Stomach (tissue), 9 donors: ENCODE measurements around the gene HILPDA. TPM values are rescaled to one million over a fixed set of nuclear protein-coding genes. Genes with fewer than 3 reads are reported as not detected.

Source experiments
- DNase-seq, 2 donors: peaks; one replicate each; pipeline versions ENCODE4 v3.0.0 to v3.0.0-alpha.2; 2013 to 2019
- H3K27ac ChIP-seq, 5 donors: fragments of 200-600 bp in 4 of 5; sonication (generic) in 4 of 5; one replicate each; pipeline ENCODE4 v1.5.1; 2013 to 2019; ENCODE audit warnings: mild to moderate bottlenecking in 1 of 5, moderate library complexity in 1 of 5
- H3K27me3 ChIP-seq, 3 donors: fragments of 200-600 bp; sonication (generic); one replicate each; pipeline ENCODE4 v1.5.1; 2017 to 2019; ENCODE audit warnings: mixed run types in 1 of 3
- H3K36me3 ChIP-seq, 4 donors: fragments of 200-600 bp; sonication (generic); 1 replicate in 3 of 4; 2 replicates in 1 of 4; pipeline ENCODE4 v1.5.1; 2016 to 2019
- H3K4me1 ChIP-seq, 4 donors: fragments of 200-600 bp; sonication (generic); one replicate each; pipeline ENCODE4 v1.5.1; 2016 to 2019
- H3K4me3 ChIP-seq, 4 donors: fragments of 200-600 bp; sonication (generic) in 3 of 4; one replicate each; pipeline ENCODE4 v1.5.1; 2016 to 2019; ENCODE audit warnings: mild to moderate bottlenecking in 1 of 4
- H3K9me3 ChIP-seq, 4 donors: fragments of 200-600 bp; sonication (generic); one replicate each; pipeline ENCODE4 v1.5.1; 2016 to 2019
- EP300 ChIP-seq: sonication (generic); formaldehyde crosslinking; IDR thresholded peaks from one replicate; pipeline ENCODE4 v1.6.1; 2017; ENCODE audit warnings: antibody characterized with exemption
- POLR2A ChIP-seq, 4 donors: fragments of 450-650 bp; IDR thresholded peaks; one replicate each; pipeline ENCODE4 v1.6.1; 2016; ENCODE audit warnings: antibody characterized with exemption in 4 of 4, control low read depth in 2 of 4, mild to moderate bottlenecking in 1 of 4, moderate library complexity in 1 of 4
- POLR2AphosphoS5 ChIP-seq, 3 donors: sonication (generic); formaldehyde crosslinking; IDR thresholded peaks; one replicate each; pipeline ENCODE4 v1.6.1; 2016; ENCODE audit warnings: antibody characterized with exemption in 3 of 3
- WGBS, 5 donors: extraction: QIAGEN DNeasy Blood & Tissue Kit in 3 of 5; methylation state at CpG; one replicate each; pipeline versions ENCODE4 v1.1.5 to v1.1.7; 2013 to 2018; 5-methylcytosine and 5-hydroxymethylcytosine counted together
- intact Hi-C: fragments of 100-400 bp; cut with DNase I; formaldehyde crosslinking; loops from one replicate; pipeline ENCODE4 v1.15.1; 2023; ENCODE audit warnings: low total_unique reads
- polyA plus RNA-seq, 3 donors: library from polyadenylated mRNA; stranded (reverse); fragments of 200-250 nt; gene quantifications; one replicate each; pipeline ENCODE4 v1.2.3, GENCODE V29; 2013
- total RNA-seq, 5 donors: library from RNA; depleted of rRNA; stranded (reverse); fragments of >200 nt; gene quantifications; one replicate each; pipeline versions ENCODE4 v1.1.0 to v1.2.3, GENCODE V29; 2014 to 2016
- TF ChIP-seq, protein P1 (sequence below), 7 experiments: fragments of 450-650 bp in 4 of 7; fragments of 200-600 bp in 3 of 7; sonication (generic) in 3 of 7; IDR thresholded peaks; one replicate each; pipeline ENCODE4 v1.5.1; 2016 to 2019; ENCODE audit warnings: antibody characterized with exemption in 7 of 7, control low read depth in 2 of 7, mild to moderate bottlenecking in 1 of 7
- donor health status: healthy with polysubstance abuse.
- donor health status: Bipolar disorder and iron deficiency.
- donor health status: healthy.

Gene HILPDA
- total and polyA plus RNA-seq, 8 donors, result 0.45 to 38.2 (median 8.1) TPM; not detected in 1

DNA sequence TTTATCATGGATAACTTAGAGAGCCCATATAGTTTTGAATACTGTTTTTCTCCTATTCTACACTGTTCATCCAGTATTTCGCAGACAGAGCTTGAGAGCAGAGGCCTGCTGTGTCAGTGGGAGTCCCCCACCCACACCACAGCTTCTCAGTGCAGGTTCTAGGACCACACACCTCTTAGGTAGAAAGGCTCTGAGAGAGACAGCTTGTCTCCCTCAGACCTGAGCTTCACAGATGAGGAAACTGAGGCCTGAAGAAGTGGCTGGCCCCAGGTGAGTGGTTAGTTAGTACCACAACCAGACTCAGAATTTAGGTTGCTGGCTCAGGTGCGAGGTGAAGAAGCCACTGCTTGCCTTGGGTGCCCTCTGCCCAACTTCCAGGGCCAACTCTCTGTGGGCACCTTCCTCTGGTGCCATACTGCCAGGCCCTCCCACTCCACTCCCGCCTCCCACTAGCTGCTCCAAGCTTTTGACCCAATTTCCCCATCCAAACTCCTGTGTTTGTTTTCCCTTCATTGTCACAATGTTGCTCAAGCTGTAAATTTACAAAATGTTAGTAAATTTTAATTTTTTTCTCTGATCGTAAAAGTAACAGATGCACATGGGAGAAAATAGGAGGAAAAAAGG lies 7.6 kb upstream of the HILPDA start:
- no peaks in the 10 kb centered on the region for H3K27me3 ChIP-seq
- no peaks in the 10 kb centered on the region for H3K9me3 ChIP-seq
- no peak overlapping the region for H3K4me3 ChIP-seq
- H3K27ac ChIP-seq, result no peak overlapping the region
- 72 to 74% (median 72%) methylated on average over 4 of the region's 4 CpGs for WGBS, 5 donors
- intact Hi-C loops, result no loop called here
- H3K4me1 ChIP-seq, result peaks cover 11 to 15% (median 12%) of the 10 kb centered on the region in 4 donors
- no peaks in the 10 kb centered on the region for H3K36me3 ChIP-seq
- DNase-seq, result no peak
- TF ChIP-seq POLR2A (IDR thresholded peaks at IDR 0.05), result no peak
- no peak for TF ChIP-seq POLR2AphosphoS5 (IDR thresholded peaks at IDR 0.05)
- TF ChIP-seq EP300, result no peak
- TF ChIP-seq, protein P1, sequence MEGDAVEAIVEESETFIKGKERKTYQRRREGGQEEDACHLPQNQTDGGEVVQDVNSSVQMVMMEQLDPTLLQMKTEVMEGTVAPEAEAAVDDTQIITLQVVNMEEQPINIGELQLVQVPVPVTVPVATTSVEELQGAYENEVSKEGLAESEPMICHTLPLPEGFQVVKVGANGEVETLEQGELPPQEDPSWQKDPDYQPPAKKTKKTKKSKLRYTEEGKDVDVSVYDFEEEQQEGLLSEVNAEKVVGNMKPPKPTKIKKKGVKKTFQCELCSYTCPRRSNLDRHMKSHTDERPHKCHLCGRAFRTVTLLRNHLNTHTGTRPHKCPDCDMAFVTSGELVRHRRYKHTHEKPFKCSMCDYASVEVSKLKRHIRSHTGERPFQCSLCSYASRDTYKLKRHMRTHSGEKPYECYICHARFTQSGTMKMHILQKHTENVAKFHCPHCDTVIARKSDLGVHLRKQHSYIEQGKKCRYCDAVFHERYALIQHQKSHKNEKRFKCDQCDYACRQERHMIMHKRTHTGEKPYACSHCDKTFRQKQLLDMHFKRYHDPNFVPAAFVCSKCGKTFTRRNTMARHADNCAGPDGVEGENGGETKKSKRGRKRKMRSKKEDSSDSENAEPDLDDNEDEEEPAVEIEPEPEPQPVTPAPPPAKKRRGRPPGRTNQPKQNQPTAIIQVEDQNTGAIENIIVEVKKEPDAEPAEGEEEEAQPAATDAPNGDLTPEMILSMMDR (IDR thresholded peaks at IDR 0.05), result no peak

GRCh38 chr7:128448751-128449302 lies 6.9 kb upstream of the HILPDA start:
- Histone ChIP-seq H3K36me3 (no peaks in the 10 kb centered on the region), H3K4me3 (no peak overlapping the region), H3K27me3 (no peaks in the 10 kb centered on the region), H3K9me3 (no peaks in the 10 kb centered on the region), H3K27ac (no peak overlapping the region), H3K4me1 (peaks cover 10 to 22% (median 16%) of the 10 kb centered on the region in 4 donors)
- TF ChIP-seq POLR2A (IDR thresholded peaks at IDR 0.05), result no peak
- no peak for TF ChIP-seq EP300
- TF ChIP-seq, protein P1 (IDR thresholded peaks at IDR 0.05), result no peak
- no peak for TF ChIP-seq POLR2AphosphoS5 (IDR thresholded peaks at IDR 0.05)
- WGBS, 5 donors, result 64 to 82% (median 68%) methylated on average over 6 of the region's 6 CpGs
- no peak for DNase-seq
- intact Hi-C loops, result no loop called here

GRCh38 chr7:128450409-128450808 lies 5.3 kb upstream of the HILPDA start:
- 58 to 74% (median 67%) methylated on average over 4 of the region's 4 CpGs for WGBS, 5 donors
- peak overlapping the region in 1 of 5 donors; percentile 27 for H3K27ac ChIP-seq

GRCh38 chr7:128450913-128451312 lies 4.8 kb upstream of the HILPDA start:
- Histone ChIP-seq H3K27me3 (no peaks in the 10 kb centered on the region), H3K27ac (peak overlapping the region in 1 of 5 donors; percentile 27), H3K9me3 (no peaks in the 10 kb centered on the region), H3K36me3 (no peaks in the 10 kb centered on the region), H3K4me3 (no peak overlapping the region), H3K4me1 (peaks cover 21 to 29% (median 28%) of the 10 kb centered on the region in 4 donors)
- TF ChIP-seq POLR2AphosphoS5 (IDR thresholded peaks at IDR 0.05) (no peak), EP300 (no peak), POLR2A (IDR thresholded peaks at IDR 0.05) (no peak)
- TF ChIP-seq, protein P1 (IDR thresholded peaks at IDR 0.05), result no peak
- intact Hi-C loops, result no loop called here
- WGBS, 5 donors, result 87 to 96% (median 94%) methylated on average over 5 of the region's 5 CpGs
- DNase-seq, result no peak

More at GRCh38 chr7:128450409-128450808, 5.3 kb upstream of the HILPDA start:
- H3K9me3 ChIP-seq, result no peaks in the 10 kb centered on the region
- intact Hi-C loops, result no loop called here
- no peaks in the 10 kb centered on the region for H3K36me3 ChIP-seq
- H3K27me3 ChIP-seq, result no peaks in the 10 kb centered on the region
- DNase-seq, result no peak
- H3K4me1 ChIP-seq, result peaks cover 21 to 28% (median 26%) of the 10 kb centered on the region in 4 donors
- no peak overlapping the region for H3K4me3 ChIP-seq
- TF ChIP-seq EP300, result no peak
- TF ChIP-seq POLR2AphosphoS5 (IDR thresholded peaks at IDR 0.05), result no peak
- TF ChIP-seq, protein P1 (IDR thresholded peaks at IDR 0.05), result no peak
- TF ChIP-seq POLR2A (IDR thresholded peaks at IDR 0.05), result no peak
